NCI-H187 (cell line): ENCODE results near the gene SCAMP3.
A peak's percentile ranks its signal among the peaks of the same experiment; 100 is the strongest.

Experiments used
- DNase-seq, 2 experiments: peaks; one replicate each; lab custom pipeline; 2025; lab: John Stamatoyannopoulos, UW

The SCAMP3 gene

DNA sequence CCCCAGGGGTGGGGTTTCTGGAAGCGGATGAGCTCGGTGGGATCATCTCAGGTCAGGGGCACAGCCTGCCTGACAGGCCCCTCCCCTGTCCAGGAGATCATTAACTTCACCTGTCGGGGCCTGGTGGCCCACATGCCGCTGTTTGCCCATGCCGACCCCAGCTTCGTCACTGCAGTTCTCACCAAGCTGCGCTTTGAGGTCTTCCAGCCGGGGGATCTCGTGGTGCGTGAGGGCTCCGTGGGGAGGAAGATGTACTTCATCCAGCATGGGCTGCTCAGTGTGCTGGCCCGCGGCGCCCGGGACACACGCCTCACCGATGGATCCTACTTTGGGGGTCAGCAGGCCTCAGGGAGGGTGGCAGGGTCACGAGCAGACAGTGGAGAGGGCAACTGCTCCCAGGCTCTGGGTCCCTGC lies 23.5 kb upstream of the SCAMP3 start:
- no peak for DNase-seq

- DNase-seq = no peak
These were observed 22.9 kb upstream of the SCAMP3 start for GRCh38 chr1:155285063-155285462.

- no peak for DNase-seq
These were observed 22.3 kb upstream of the SCAMP3 start for GRCh38 chr1:155284476-155284875.

GRCh38 chr1:155282488-155283091 lies 20.4 kb upstream of the SCAMP3 start:
- DNase-seq = no peak

DNA sequence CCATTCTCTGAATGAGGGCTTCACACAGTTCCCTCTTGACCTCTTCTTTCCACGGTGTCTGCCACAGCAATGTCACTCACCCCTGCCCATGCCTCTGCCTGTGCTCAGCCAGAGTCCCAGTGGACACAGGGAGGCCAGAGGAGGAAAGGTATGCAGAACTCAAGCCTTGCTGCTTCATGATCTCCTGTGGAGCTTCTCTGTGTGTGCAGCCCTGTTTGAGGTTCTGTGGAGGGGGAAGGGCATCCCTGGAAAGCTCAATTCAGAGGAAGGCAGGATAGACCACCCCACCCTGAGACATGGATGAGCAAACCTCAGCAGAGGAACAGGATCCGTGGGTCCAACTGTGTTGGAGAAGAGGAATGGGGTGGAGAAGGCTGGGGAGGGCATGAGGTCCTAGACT lies 17.1 kb upstream of the SCAMP3 start:
- DNase-seq = no peak

DNA sequence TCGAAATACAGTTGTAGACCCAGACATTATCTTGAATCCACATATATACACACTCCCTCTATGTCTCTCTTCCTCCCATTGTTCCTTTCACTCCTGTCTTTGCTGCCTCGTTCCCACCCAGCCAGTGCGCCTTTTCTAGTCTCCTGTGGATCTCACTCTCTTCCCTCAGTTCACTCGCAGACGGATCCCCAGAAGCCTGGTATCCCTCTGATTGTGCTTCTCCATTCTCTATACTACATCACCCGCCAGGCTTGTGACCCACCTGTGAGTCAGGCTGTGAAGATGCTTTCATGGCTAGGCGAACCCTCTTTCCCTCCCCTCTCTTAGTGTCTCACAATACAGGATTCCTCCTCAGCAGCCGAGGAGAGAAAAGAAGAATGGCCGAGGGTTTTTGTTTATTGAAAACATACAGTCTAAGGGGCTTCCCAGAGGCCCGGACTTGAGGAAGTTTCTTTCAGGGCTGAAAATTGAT lies 16.6 kb upstream of the SCAMP3 start:
- no peak for DNase-seq

DNA sequence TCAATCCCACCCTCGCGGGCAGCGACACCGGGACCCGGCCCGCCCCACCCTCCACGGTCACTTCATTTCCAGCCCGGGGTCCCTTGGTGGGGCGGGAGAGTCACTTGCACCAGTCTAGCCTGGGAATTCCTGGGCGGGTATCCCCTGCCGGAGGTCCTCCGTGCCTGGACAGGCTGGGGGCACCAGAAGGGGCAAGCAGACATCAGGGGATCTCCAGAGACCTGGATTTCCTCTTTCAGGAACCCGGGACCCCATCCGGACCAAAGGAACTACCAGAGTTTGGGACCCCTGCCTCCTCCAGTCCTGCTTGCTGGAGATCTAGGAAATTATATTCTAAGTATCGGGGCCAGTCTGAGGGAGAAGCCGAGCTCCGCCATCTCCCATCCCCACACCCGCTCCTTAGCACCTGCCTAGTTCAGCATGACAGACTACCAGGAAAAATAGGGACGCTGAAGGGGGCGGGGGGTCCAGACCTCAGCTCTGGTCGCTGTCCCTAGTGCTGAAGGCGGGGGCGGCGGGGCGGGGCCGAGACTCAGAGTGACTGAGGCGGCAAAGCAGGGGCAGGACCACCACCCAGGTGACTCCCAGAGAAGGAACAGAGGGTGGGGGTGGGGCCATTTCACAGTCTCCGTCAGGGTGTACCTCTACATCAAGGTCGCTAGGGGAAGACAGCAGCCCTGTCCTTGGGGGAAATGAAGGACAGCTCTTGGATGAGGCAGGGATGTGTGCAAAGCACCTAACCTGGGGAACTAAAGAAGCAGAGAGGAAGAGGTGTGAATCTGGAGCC lies 15.9 kb upstream of the SCAMP3 start:
- DNase-seq = peak; percentile 74 to 78

- peak; percentile 100 for DNase-seq
These were observed 15.1 kb upstream of the SCAMP3 start, which contains the start of gene HCN3 for GRCh38 chr1:155277070-155277901. Gene HCN3 (plus strand): TSS chr1:155277463. CDS start chr1:155277591, 128 bp downstream.

DNA sequence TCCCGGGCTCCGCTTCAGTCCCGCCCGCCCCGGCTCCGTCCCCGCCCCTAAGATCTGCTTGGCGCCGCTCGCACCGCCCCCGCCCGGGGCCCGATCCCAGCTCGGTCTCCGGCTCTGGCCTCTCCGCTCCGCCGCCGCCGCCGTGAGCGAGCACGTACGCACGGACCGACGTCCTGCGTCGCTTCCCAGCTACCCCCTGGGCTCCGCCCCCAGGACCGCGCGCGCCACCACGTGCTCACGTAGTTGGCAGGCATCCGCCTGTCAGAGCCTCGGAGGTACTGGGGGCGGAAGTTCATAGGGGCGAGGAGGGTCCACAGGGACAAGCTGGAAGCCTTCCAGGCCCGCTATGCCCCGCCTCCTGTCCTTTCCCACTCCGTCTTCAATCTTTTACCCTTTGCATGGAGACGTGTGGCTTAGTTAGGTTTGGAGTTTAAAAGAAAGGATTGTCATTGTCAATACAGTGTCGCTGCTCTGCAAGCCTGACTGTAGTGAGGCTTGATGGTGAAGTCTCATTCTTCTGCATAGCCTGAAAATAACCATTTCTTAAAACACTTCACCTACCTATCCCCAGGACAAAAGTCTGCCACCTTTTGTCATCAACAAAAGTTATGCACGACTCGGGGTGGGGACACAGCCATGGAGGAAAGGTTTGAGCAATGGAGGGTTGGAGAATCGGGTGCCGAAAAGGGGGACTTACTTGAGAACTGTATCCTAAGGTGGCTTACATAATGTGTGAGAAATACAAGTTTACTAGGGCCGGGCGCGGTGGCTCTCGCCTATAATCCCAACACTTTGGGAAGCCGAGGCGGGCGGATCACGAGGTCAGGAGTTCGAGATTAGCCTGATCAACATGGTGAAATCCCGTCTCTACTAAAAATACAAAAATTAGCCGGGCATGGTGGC lies 11.4 kb upstream of the SCAMP3 start, which contains the start of gene CLK2:
Gene CLK2 (minus strand): TSS at position 162 of the 903 bp plus-strand sequence. CDS start 2,527 bp downstream, outside the sequence.
- DNase-seq = peak; percentile 98 to 99

- peak in 1 of 2 experiments; percentile 74 for DNase-seq
These were observed 10.5 kb upstream of the SCAMP3 start for GRCh38 chr1:155272466-155273342.

- DNase-seq = no peak
These were observed 7.2 kb upstream of the SCAMP3 start for GRCh38 chr1:155269381-155269780.

GRCh38 chr1:155268630-155269029 lies 6.5 kb upstream of the SCAMP3 start:
- DNase-seq = no peak

- DNase-seq = no peak
These were observed 5.2 kb upstream of the SCAMP3 start for GRCh38 chr1:155267373-155267772.

DNA sequence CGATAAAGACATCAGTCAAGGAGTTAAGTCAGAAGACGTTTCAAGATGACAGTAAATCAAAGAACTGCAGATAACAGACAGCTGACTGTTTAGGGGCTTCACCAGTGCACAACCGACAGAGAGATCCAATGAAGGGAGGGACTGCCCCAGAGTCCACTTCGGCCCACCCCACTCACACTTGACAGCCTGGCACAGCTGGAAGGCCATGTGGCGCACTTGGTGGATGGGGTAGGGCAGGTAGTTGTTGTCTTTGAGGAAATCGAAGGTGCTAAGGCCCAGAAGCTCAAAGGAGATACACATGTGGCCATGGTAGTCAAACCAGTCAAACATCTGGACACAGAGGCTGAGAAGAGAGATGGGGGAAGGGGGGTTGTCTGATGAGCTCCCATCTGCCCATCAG lies 4.4 kb upstream of the SCAMP3 start:
- no peak for DNase-seq

DNA sequence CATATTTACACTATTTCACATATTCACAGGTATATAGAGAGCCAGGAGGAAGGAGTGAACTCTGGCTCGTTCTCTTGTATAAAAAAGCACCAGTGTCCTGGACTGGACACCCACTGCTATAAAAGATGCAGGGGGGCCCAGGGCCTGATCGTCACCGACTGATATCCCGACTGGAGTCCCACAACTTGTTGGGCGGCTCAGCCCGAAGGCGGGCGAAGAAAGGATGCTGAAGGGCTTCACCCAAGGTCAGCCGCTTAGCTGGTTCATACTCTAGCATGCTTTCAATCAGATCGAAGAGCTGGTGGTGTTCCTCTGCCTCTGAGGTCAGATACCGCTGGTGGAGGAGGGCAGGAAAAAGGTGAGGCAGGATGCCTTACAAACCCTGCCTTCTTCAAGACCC lies 907 bp upstream of the SCAMP3 start:
- DNase-seq = no peak

DNA sequence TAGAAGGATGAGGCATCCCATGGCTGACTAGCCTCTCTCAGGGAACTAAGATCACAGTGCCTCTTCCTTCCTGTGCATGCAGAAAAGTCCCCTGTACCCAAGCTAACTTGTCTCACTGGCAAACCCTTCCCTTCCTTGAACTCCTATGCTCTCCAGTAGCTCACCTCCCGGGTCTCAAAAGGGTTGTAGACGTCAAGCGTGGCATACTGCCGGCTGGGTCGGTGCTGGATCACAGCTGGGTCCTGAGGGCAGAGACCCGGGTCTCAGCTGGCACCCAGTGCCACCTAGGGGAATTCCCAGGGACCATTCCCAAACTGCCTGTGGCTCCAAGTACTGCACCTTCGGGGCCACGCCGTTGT lies 688 bp downstream of the SCAMP3 start:
- no peak for DNase-seq

DNA sequence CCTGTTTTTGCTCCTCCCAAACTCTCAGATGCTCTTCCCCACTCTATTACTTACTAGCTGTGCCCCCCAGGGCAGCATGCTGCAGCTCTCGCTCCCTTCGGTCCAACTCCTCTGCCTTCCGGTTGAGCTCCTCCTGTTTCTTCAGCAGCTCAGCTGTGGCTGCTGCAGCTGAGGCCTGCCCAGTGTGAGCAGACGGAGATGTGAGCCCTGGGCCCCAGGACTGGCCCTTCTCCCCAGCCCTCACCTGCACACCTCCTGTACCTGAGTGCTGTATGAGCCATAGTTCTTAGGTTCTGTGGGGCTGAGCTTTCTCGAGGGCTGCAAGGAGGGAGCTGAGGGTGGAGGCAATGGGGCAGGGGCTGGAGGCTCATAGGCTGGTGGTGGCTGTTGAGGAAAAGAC lies 1.9 kb downstream of the SCAMP3 start:
- DNase-seq = no peak

DNA sequence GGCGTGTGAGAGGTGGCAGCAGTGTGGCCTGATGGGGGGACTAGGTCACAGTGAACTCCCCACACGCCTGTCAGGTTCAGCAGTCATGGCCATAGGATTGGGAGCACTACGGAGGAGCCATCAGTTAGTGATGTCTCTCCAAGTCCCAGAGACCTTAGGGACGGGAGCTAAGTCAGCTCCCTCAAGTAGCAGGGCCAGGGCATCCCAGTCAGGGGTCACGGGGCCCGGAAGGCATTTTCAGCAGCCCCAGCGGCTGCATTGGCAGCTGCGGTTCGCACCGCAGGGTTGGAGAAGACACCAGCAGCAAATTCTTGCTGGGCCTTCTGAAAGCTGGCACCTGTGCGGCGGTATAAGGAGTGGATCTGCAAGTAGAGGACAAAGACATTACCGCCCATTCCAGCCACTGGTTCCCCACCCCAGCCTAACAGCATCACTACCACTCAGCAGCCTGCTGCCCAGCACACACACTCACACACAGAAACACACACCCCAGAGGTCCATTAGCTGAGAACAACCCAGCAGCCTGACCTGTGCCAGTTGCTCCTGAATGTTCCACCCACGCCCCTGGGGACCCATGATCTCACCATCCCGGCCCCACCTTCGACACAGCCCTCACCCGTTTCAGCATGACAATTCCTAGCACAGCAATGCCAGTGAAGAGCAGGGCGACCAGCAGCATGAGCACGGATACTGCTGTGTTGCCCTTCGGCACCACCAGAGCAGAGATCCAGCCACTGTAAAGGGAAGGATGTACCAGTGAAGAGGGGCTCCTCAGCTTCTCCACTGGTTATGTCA lies 5.9 kb downstream of the SCAMP3 start:
- DNase-seq = no peak

- DNase-seq = peak; percentile 86 to 94
These were observed 6.7 kb downstream of the SCAMP3 start, which contains the start of gene ENTREP3 for GRCh38 chr1:155255243-155256007. Gene ENTREP3 (minus strand): TSS chr1:155255483. CDS start chr1:155254877, 606 bp downstream.
